GM18507 (cell line): ENCODE data around the gene DAP.

Experiments used
- DNase-seq: peaks from one replicate; pipeline ENCODE4 v3.0.0; 2011; ENCODE audit warnings: low read depth; ENCODE audit not compliant: insufficient read length; ENCODE audit errors: extremely low spot score
- FAIRE-seq: peaks from 2 replicates; lab custom pipeline; 2011; peaks lifted over from hg19 to GRCh38; lab: Jason Lieb, UNC

The DAP gene

DNA sequence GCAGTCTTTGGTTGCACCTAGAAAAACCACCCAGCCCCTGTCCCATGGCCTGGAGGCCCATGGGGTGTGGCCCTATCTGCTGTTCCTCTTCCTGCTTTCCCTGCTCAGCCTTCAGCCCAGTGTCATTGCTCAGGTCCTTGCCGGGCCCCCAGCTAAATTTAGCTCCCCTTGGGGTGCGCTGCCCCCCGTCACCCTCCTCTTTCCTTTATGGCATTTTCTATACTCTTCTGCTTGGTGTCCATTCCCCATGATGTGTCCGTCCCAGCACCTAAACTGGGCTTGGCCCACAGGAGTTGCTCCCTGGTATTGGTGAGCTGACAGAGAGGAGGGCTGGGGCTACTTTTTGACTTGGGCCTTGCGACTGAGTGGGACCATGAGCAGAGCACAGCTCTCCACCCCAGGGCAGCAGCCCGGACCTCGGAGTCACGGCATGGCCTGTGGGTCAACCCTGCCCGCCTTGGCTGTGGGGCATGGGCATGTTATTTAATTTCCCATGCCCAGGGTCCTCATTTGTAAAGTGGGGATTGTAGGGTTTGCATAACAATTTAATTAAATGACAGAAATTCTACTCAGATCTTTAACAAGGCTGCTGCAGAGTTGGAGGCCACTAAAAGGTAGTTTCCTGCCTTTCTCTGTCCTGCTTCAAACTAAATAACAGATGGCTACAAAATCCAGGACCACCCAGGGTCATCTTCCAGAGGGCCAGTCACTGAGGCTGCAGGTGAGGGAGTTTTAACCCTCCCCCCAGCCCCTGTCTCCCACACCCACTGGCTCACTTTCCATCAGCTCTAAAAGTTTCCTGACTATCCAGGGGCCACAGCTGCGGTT, 98.2 kb downstream of the DAP start:
- no peak for FAIRE-seq

GRCh38 chr5:10662083-10662482, 99.0 kb downstream of the DAP start:
- no peak for FAIRE-seq

More for the DNA sequence above, 98.2 kb downstream of the DAP start:
- DNase-seq, result no peak

DNA sequence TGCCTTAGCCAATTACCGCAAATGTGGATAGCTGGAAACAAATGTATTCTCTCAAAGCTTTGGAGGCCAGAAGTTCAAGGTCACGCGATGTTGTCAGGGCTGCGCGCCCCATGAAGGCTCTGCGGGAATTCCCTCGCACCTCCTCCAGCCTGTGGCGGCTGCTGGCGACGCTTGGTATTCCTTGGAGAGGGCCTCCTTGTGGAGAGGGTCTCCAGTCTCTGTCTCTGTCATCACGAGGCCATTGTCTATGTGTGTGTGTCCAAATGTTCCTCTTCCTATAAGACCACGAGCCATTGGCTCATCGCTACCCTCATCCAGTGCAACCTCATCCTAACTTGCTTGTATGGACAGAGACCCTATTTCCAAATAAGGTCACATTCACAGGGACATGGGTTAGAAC, 99.6 kb downstream of the DAP start:
- FAIRE-seq, result no peak

More at GRCh38 chr5:10662083-10662482, 99.0 kb downstream of the DAP start:
- DNase-seq, result no peak

DNA sequence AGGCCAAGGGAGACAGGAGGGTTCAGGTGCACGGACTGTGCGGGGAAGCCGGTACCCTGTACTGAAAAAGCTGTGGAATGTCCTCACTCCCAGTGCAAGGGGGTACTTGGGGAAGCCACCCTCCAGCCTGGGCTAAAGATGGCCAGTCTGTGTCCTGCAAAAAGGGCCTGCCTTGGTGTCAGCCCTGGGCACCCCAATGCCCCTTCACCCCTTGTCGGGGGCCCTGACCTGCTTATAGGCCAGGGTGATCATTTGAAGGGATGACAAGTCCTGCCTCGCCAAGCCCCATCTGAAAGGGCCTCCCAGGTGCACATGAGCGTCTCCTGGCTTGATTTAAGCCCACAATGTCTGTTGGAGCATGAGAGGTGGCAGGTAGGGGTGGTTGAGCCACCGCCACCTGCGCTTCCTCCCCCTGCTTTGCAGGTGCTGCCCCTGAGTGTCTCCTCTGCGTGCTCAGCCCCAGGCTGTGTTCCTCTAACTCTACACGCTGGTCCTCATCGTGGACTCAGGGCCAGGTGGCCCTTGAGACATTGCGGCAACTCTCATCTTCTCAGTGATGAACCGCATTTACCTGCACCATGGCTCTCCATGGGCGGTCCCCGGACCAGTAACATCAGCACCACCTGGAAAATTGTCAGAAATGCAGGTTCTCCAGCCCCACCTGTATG, 100.2 kb downstream of the DAP start:
- DNase-seq (no peak), FAIRE-seq (no peak)

More for the DNA sequence above, 99.6 kb downstream of the DAP start:
- DNase-seq, result no peak

DNA sequence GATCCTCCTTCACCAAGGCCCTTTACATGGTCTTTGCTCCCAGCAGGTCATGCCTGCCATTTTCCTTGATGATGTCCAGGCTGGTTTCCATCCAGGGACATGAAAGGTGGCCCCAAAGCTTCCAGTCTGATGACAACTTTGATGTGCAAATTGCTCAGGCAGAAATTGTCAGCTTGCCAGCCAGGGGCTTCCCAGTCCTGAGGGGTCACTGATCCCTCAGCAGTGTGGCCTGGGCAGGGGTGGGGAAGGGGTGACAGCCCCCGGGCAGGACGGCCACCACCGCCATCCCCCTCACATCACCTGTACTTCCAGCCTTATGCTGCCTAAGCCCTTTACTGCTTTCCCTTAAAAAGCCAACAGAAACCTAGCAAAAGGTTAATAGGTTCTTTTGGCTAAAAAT, 100.9 kb downstream of the DAP start:
- no peak for FAIRE-seq

DNA sequence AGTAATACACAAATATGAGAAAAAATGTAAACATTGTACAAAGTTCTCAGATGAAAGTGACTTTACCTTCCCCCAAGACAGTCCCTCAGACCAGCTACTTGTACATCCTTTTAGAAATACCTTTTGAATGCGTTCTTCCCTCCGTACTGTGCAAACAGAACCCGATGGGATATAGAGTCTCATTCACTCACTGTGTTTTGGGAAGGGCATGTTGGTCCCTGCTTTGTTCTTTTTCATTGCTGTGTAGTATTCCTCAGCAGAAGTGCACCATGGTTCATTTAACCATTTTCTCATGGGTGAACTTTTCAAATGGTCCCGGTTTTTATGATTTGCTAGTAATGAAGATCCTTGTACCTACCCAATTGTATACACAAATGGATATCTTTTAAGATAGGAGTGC, 102.8 kb downstream of the DAP start:
- DNase-seq (no peak), FAIRE-seq (no peak)

More for the DNA sequence above, 100.9 kb downstream of the DAP start:
- DNase-seq, result no peak

DNA sequence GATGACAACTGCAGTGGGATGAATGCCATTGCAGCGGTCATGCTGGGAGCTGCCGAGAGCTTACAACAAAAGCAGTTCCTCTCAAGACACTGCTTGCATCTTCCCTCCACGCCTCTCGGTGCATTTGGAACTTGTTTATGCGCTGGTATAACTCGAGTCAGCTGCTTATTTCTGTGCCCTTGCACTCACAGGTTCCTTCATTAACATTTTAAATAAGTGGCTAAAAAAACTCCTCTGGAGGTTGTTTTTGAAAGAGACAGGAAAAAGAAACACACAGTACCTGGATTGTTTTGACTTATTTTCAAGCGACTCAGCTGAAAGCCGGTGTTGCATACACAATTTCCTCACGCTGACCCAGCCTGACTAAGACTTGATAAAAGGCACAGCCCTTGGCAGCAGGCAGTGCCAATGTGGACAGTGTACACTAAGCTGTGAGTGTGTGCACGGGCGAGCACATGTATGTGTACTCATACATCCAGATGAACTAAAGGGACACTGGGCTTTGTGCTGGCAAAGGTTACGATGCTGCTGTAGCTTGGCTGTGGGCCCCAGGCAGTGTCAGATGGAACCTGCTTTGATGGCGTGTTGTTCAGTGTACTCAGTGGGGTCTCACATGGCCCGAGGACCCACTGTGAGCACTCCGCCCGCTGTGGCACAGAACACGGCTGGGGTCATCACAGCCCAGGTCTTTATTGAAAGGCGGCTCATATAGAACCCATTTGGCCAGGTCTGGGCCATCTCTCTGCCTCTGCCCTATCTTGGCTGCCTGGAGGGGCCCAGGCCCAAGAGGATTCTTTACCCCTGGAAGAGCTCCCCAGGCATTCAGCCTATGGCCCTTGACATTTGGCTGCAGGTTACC, 104.8 kb downstream of the DAP start:
- DNase-seq (no peak), FAIRE-seq (no peak)

DNA sequence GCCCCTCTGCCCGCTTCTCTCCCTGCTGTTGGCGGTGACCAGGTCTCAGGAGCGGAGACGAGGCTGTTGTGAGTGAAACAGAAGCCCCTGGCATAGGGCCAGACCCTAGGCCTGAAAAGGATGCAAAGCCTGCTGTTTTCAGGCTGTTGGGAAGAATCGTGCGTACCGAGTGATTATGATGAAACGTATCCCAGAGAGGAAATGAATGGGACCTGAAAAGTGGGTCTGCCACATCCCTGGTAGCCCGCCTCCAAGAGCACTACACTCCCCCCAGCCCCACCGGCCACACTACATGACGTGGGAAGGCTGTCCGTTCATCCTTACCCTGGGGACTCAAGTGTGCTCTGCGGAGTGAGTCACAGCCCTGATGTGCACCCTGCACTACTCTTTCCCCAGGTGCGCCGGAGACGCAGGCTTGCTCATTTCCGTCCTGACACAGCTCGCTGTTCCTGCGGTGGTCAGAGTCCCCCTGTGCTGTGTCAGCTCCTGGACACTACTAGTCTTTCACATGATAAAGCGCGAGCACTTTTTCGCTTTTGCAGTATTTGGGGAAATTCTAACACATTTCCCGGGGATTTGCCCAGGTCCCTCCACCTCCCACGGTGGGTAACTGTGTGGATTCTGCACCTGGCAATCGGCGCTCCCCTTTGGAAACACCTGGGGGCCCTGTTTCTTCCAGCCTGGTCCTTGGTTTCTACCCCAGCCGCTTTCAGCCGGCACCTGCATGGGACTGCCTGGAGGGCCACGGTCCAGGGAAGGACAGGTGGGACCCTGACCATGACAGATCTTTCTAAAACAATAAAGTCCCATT, 105.7 kb downstream of the DAP start:
- DNase-seq, result no peak
- FAIRE-seq, result no peak

DNA sequence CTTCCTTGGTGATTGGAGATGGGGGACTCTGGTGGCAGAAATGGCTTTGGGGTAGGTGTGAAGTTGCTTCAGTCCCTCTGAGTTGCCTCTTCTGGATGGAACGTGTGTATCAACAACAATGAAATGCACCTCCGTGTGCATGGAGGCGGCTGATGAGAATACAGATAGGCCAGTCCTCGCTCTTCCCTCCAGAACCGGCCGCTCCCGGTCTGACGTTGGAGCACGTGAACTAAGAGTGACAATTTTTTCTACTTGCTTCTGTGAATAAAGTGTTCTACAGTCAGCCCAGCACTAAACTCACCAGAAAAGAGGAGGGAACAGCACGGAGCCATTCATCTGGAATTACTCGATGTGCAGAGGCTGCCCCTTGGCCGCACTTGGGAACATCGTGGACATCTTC, 106.5 kb downstream of the DAP start:
- DNase-seq, result no peak
- FAIRE-seq, result no peak

- DNase-seq (no peak), FAIRE-seq (no peak)
These were observed 107.2 kb downstream of the DAP start for GRCh38 chr5:10653751-10654400.

DNA sequence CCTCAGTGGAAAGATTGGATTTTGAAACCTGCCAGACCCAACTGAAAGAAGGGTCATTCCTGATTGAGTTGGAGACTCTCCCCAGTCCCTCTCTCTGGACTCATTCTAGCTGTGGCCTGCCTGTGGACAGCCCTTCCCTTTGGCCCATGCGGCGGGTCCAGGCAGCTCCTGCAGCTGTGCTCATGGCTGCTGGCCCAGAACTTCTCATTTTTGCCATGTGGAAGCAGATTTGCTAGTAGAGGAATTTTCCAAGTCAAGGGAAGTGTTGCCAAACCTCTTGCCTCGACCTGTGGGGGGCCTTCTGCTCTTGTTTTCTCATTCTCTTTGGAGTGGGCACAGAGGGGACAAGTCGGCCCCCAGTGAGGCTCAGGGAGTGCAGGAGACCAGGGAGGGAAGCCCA, 108.0 kb downstream of the DAP start:
- DNase-seq, result no peak
- FAIRE-seq, result no peak

GRCh38 chr5:10652606-10653005, 108.4 kb downstream of the DAP start:
- FAIRE-seq, result no peak
- DNase-seq, result no peak

GRCh38 chr5:10652151-10652550, 108.9 kb downstream of the DAP start:
- no peak for DNase-seq
- no peak for FAIRE-seq

GRCh38 chr5:10649666-10650380, 111.2 kb downstream of the DAP start:
- no peak for FAIRE-seq
- DNase-seq, result no peak

DNA sequence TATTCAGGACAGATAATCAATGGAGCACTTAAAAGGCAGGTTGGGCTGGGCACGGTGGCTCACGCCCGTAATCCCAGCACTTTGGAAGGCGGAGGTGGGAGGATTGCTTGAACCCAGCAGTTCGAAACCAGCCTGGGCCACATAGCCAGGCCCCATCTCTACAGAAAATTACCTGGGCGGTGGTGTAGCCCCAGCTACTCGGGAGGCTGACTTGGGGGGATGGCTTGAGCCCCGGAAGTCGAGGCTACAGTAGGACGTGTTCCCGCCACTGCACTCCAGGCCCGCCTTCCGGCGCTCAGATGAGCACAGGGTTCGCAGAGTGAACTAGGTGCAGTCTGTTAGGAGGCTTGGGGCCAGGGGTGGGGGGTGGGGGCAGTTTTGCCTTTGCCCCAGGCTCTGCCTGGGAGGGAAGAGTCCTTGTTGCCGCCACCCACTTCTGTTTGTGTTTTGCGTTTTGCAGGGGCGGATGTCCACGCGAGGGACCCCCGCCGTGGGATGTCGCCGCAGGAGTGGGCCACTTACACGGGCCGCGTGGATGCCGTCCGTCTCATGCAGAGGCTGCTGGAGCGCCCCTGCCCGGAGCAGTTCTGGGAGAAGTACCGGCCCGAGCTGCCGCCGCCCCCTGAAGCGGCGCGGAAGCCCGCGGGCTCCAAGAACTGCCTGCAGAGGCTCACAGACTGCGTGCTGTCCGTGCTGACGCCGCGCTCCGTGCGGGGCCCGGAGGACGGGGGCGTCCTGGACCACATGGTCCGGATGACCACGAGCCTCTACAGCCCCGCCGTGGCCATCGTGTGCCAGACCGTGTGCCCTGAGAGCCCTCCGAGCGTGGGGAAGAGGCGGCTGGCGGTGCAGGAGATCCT, 112.0 kb downstream of the DAP start:
- DNase-seq (no peak), FAIRE-seq (no peak)

DNA sequence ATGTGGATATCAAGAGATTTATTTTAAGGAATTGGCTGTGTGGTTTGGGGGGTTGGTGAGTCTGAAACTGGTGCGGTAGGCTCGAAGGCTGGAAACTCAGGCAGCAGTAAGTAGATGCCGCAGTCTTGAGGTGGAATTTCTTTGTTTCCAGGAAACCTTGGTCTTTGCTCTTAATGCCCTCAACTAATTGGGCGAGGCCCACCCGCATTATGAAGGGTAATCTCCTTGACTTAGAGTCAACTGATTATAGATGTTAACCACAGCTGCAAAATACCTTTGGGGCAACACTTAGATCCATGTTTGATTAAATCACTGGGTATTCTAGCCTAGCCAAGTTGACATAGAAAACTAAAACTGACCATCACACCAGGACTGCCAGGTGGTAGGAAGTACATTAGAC, 113.4 kb downstream of the DAP start:
- DNase-seq, result no peak
- no peak for FAIRE-seq

GRCh38 chr5:10645671-10646070, 115.4 kb downstream of the DAP start:
- no peak for FAIRE-seq

More at GRCh38 chr5:10645671-10646070, 115.4 kb downstream of the DAP start:
- no peak for DNase-seq
